IPS-20b (cell line): Measurements from ENCODE around the gene CMC2.

Experiments used
- H3K27ac ChIP-seq: one replicate; pipeline ENCODE4 v1.5.1; 2013; ENCODE audit warnings: low read length
- H3K27me3 ChIP-seq: 2 replicates; pipeline ENCODE4 v1.6.1; 2013; ENCODE audit warnings: mild to moderate bottlenecking, low read length, inconsistent platforms; ENCODE audit not compliant: insufficient read depth
- H3K36me3 ChIP-seq: 2 replicates; pipeline ENCODE4 v1.6.1; 2013; ENCODE audit warnings: low read depth, mild to moderate bottlenecking, inconsistent platforms, low read length, moderate library complexity; ENCODE audit not compliant: insufficient read depth
- H3K4me1 ChIP-seq: 2 replicates; pipeline ENCODE4 v1.6.1; 2013; ENCODE audit warnings: mild to moderate bottlenecking, control low read depth, inconsistent platforms, low read length, moderate library complexity; ENCODE audit not compliant: insufficient read depth
- H3K4me3 ChIP-seq: 2 replicates; pipeline ENCODE4 v1.5.1; 2013; ENCODE audit warnings: mild to moderate bottlenecking, low read length, inconsistent platforms
- H3K9ac ChIP-seq: 2 replicates; pipeline ENCODE4 v1.6.1; 2013; ENCODE audit warnings: low read depth, mild to moderate bottlenecking, inconsistent platforms, low read length, moderate library complexity
- H3K9me3 ChIP-seq: 2 replicates; pipeline ENCODE4 v1.6.1; 2013; ENCODE audit warnings: mild to moderate bottlenecking, low read depth, low read length, inconsistent platforms; ENCODE audit not compliant: insufficient read depth

Gene CMC2

GRCh38 chr16:81026429-81026828 lies 19.7 kb upstream of the CMC2 start:
- Histone ChIP-seq H3K27ac (no peak overlapping the region), H3K4me1 (no peaks in the 10 kb centered on the region), H3K9ac (no peak overlapping the region), H3K9me3 (no peaks in the 10 kb centered on the region), H3K27me3 (no peaks in the 10 kb centered on the region), H3K36me3 (peaks cover 89% of the 10 kb centered on the region), H3K4me3 (no peak overlapping the region)

- Histone ChIP-seq H3K9me3 (no peaks in the 10 kb centered on the region), H3K27me3 (no peaks in the 10 kb centered on the region), H3K4me3 (no peak overlapping the region), H3K9ac (no peak overlapping the region), H3K27ac (no peak overlapping the region), H3K4me1 (no peaks in the 10 kb centered on the region), H3K36me3 (peaks cover 100% of the 10 kb centered on the region)
Measured at GRCh38 chr16:81018496-81018895, 11.8 kb upstream of the CMC2 start.

DNA sequence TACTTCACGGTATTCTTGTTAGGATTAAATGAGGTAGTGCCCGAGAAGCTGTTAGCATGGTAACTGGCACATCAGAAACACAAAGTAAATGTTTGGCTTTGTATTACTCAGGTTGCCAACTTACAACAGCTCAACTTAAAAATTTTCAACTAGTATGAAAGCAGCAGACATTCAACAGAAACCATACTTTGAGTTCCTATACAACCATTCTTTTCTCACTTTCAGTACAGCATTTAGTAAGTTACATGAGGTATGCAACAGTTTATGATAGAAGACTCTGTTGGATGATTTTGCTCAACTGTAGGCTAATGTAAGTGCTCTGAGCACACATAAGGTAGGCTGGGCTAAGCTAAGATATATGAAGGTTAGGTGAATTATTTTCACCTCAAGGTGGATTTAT lies 8.0 kb upstream of the CMC2 start:
- Histone ChIP-seq H3K27me3 (no peaks in the 10 kb centered on the region), H3K4me1 (no peaks in the 10 kb centered on the region), H3K4me3 (no peak overlapping the region), H3K9me3 (no peaks in the 10 kb centered on the region), H3K27ac (no peak overlapping the region), H3K36me3 (peaks cover 98% of the 10 kb centered on the region), H3K9ac (no peak overlapping the region)

DNA sequence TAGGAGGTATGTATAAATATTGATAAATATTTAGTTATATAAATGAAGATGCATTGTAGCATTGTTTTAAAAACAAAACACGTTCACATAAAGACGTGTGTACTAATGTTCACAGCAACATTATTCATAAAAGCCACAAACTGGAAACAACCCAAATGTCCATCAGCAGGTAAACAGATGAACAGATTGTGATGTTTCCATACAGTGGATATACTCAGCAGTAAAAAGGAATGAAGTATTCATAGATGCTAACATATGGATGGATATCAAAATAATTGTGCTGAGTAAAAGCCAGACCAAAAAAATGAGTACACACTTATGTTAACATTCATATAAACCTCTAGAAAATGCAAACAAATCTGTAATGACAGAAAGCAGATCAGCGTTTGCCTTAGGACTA lies 6.3 kb upstream of the CMC2 start:
- no peaks in the 10 kb centered on the region for H3K27me3 ChIP-seq
- no peaks in the 10 kb centered on the region for H3K4me1 ChIP-seq
- peaks cover 85% of the 10 kb centered on the region for H3K36me3 ChIP-seq
- H3K27ac ChIP-seq, result no peak overlapping the region
- no peak overlapping the region for H3K9ac ChIP-seq
- no peak overlapping the region for H3K4me3 ChIP-seq
- no peaks in the 10 kb centered on the region for H3K9me3 ChIP-seq

DNA sequence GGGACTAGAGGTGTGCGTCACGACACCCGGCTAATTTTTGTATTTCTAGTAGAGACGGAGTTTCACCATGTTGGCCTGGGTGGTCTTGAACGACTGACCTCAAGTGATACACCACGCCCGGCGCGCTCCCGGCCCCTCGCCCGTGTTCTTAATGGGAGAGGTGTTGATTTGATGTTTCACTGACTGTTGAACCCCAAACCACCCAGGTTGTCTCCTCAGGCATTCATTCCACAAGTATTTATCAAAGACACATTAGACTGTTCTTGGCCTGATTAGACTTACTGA lies 1.8 kb upstream of the CMC2 start:
- H3K9ac ChIP-seq, result peak overlapping the region; percentile 99; the same call in 1 of the 2 replicates
- no peaks in the 10 kb centered on the region for H3K27me3 ChIP-seq
- H3K4me3 ChIP-seq, result peak overlapping the region; percentile 95
- H3K27ac ChIP-seq, result no peak overlapping the region
- no peaks in the 10 kb centered on the region for H3K9me3 ChIP-seq
- H3K36me3 ChIP-seq, result peaks cover 40% of the 10 kb centered on the region
- peaks cover 7% of the 10 kb centered on the region; the same call in 1 of the 2 replicates for H3K4me1 ChIP-seq

- H3K4me1 ChIP-seq, result peaks cover 7% of the 10 kb centered on the region; the same call in 1 of the 2 replicates
- peak overlapping the region; percentile 98 for H3K27ac ChIP-seq
- H3K27me3 ChIP-seq, result no peaks in the 10 kb centered on the region
Measured at GRCh38 chr16:81006211-81006812, 373 bp downstream of the CMC2 start.

DNA sequence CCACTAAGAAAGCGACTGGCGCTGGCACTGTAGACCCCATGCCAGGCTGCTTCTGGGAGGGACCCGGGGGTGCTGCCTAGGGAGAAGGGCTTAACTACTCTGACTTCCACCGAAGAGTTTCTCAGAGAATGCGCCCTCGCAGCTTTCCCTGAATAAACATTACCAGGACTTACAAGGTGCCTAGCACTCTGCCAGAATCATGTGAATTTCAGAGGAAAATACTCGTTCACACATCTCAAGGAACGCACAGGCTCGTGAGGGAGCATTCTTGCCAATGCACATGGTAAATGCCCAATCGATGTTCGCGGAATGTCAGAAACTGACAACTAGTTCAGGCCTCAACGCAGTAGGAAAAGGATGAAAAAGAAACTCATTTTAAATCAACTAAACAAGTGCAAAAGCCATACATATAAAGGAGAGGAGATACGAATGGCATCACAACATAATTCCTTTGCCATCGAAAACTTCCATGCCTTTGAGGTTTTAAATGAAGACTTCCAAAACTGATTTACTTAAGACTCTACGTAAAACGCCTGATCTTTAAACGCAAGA lies 999 bp downstream of the CMC2 start:
- Histone ChIP-seq H3K27me3 (no peaks in the 10 kb centered on the region), H3K4me3 (peak overlapping the region; percentile 95), H3K9ac (peak overlapping the region; percentile 99; the same call in 1 of the 2 replicates), H3K36me3 (peaks cover 13% of the 10 kb centered on the region; the same call in 1 of the 2 replicates), H3K27ac (no peak overlapping the region), H3K4me1 (peaks cover 7% of the 10 kb centered on the region; the same call in 1 of the 2 replicates), H3K9me3 (no peaks in the 10 kb centered on the region)

More at GRCh38 chr16:81006211-81006812, 373 bp downstream of the CMC2 start:
- Histone ChIP-seq H3K4me3 (peak overlapping the region; percentile 95), H3K9ac (peak overlapping the region; percentile 99), H3K36me3 (peaks cover 19% of the 10 kb centered on the region), H3K9me3 (no peaks in the 10 kb centered on the region)

GRCh38 chr16:81004646-81005353 lies 1.9 kb downstream of the CMC2 start:
- Histone ChIP-seq H3K36me3 (peaks cover 5% of the 10 kb centered on the region; the same call in 1 of the 2 replicates), H3K9me3 (no peaks in the 10 kb centered on the region), H3K9ac (0 out of 2 replicates have a peak overlapping the region, but pooled peaks have one; percentile 10), H3K4me3 (peak overlapping the region; percentile 48), H3K27me3 (no peaks in the 10 kb centered on the region), H3K27ac (no peak overlapping the region), H3K4me1 (peaks cover 7% of the 10 kb centered on the region; the same call in 1 of the 2 replicates)

- Histone ChIP-seq H3K27ac (no peak overlapping the region), H3K27me3 (no peaks in the 10 kb centered on the region), H3K9me3 (no peaks in the 10 kb centered on the region), H3K4me1 (peaks cover 7% of the 10 kb centered on the region; the same call in 1 of the 2 replicates), H3K36me3 (no peaks in the 10 kb centered on the region), H3K9ac (no peak overlapping the region), H3K4me3 (no peak overlapping the region)
Measured at GRCh38 chr16:81003610-81004460, 2.9 kb downstream of the CMC2 start.

DNA sequence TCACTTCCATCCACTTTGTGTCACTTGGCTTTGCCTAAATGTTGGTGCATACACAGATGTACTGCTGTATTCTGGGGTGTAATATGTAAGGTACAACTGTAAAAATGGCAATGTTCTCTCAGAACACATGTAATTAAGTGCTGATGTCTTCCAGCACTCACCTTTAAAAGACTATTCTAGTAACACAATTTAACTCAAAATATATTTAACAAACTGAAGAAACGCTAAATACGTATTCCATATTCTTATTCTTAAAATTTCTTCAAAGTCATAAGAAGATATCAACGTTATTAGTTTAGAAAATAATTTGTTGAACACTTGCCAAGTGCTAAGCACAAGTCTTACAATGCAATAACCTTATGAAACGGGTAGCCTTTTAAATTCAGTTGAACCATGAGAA lies 3.6 kb downstream of the CMC2 start:
- Histone ChIP-seq H3K27me3 (no peaks in the 10 kb centered on the region), H3K9ac (no peak overlapping the region), H3K27ac (no peak overlapping the region), H3K36me3 (no peaks in the 10 kb centered on the region), H3K9me3 (no peaks in the 10 kb centered on the region), H3K4me1 (peaks cover 7% of the 10 kb centered on the region; the same call in 1 of the 2 replicates), H3K4me3 (no peak overlapping the region)

GRCh38 chr16:81001330-81001729 lies 5.4 kb downstream of the CMC2 start:
- Histone ChIP-seq H3K27me3 (no peaks in the 10 kb centered on the region), H3K36me3 (no peaks in the 10 kb centered on the region), H3K9ac (no peak overlapping the region), H3K27ac (no peak overlapping the region), H3K9me3 (no peaks in the 10 kb centered on the region), H3K4me3 (no peak overlapping the region), H3K4me1 (peaks cover 7% of the 10 kb centered on the region; the same call in 1 of the 2 replicates)
